H1 (cell line): ENCODE results near the gene GRIP1. TPM values are rescaled to one million over a fixed set of nuclear protein-coding genes. Genes with fewer than 3 reads are reported as not detected.

ENCODE experiments used
- CTCF ChIA-PET: fragments of 300-600 bp; sonication (Branson Sonifier 250); formaldehyde crosslinking; loops from one replicate; lab custom pipeline; 2021; ENCODE audit not compliant: partially characterized antibody; lab: Charles Lee
- POLR2A ChIA-PET: fragments of 300-600 bp; sonication (Branson Sonifier 250); formaldehyde crosslinking; loops from one replicate; lab custom pipeline; 2021; ENCODE audit warnings: inconsistent platforms; ENCODE audit not compliant: partially characterized antibody; lab: Charles Lee
- DNase-seq, 2 experiments: peaks; one replicate each; pipeline versions ENCODE4 v3.0.0 to v3.0.0-alpha.2; 2010 to 2022; ENCODE audit warnings: low spot score in 2 of 2, low read depth in 1 of 2, mixed read lengths in 1 of 2
- FAIRE-seq: peaks from 2 replicates; lab custom pipeline; 2011; peaks lifted over from hg19 to GRCh38; lab: Jason Lieb, UNC
- H2AFZ ChIP-seq: 2 replicates; pipeline ENCODE4 v1.8.1; 2012; ENCODE audit warnings: low read length, inconsistent platforms
- H2AK5ac ChIP-seq: 2 replicates; pipeline ENCODE4 v1.6.1; 2013; ENCODE audit warnings: low read depth, low read length
- H2BK120ac ChIP-seq: replicated peaks from 2 replicates; pipeline ENCODE3; 2013; ENCODE audit warnings: low read depth, low read length, inconsistent platforms
- H2BK12ac ChIP-seq: 2 replicates; pipeline ENCODE4 v1.6.1; 2013; ENCODE audit warnings: low read depth, low read length
- H2BK15ac ChIP-seq: 2 replicates; pipeline ENCODE4 v1.6.1; 2013; ENCODE audit warnings: low read length
- H2BK20ac ChIP-seq: 2 replicates; pipeline ENCODE4 v1.6.1; 2013; ENCODE audit warnings: low read length
- H2BK5ac ChIP-seq: 2 replicates; pipeline ENCODE4 v1.6.1; 2013; ENCODE audit warnings: low read depth, low read length
- H3K14ac ChIP-seq: 2 replicates; pipeline ENCODE4 v1.6.1; 2013; ENCODE audit warnings: inconsistent platforms; ENCODE audit not compliant: insufficient read length
- H3K18ac ChIP-seq: 2 replicates; pipeline ENCODE4 v1.6.1; 2013; ENCODE audit warnings: low read length; ENCODE audit errors: extremely low read depth
- H3K23ac ChIP-seq: 2 replicates; pipeline ENCODE4 v1.6.1; 2013; ENCODE audit warnings: inconsistent platforms; ENCODE audit not compliant: insufficient read length
- H3K23me2 ChIP-seq: 2 replicates; pipeline ENCODE4 v1.6.1; 2013; ENCODE audit warnings: low read depth, low read length
- H3K27ac ChIP-seq: 2 replicates; pipeline ENCODE4 v1.6.1; 2011; ENCODE audit warnings: low read depth, low read length, inconsistent platforms
- H3K27me3 ChIP-seq, 4 experiments: replicated peaks in 1 of 4; 1 replicate in 1 of 4; 2 replicates in 3 of 4; pipeline versions ENCODE4 v1.6.1 to v1.8.1; 2011 to 2013; ENCODE audit warnings: low read length in 3 of 4, mild to moderate bottlenecking in 3 of 4, inconsistent platforms in 2 of 4, mixed read lengths in 2 of 4, moderate library complexity in 1 of 4; ENCODE audit not compliant: control insufficient read depth in 3 of 4, insufficient read depth in 3 of 4; ENCODE audit errors: extremely low read depth in 1 of 4
- H3K36me3 ChIP-seq, 4 experiments: 2 replicates each; pipeline versions ENCODE4 v1.6.1 to v1.8.1; 2011 to 2013; ENCODE audit warnings: mild to moderate bottlenecking in 4 of 4, low read length in 3 of 4, moderate library complexity in 2 of 4, control low read depth in 1 of 4, inconsistent platforms in 1 of 4; ENCODE audit not compliant: insufficient read depth in 4 of 4, control insufficient read depth in 2 of 4
- H3K4ac ChIP-seq: replicated peaks from 2 replicates; pipeline ENCODE3; 2013; ENCODE audit warnings: low read length, low read depth, mixed read lengths, inconsistent platforms; ENCODE audit not compliant: insufficient read length
- H3K4me1 ChIP-seq, 4 experiments: replicated peaks in 1 of 4; 1 replicate in 1 of 4; 2 replicates in 3 of 4; pipeline versions ENCODE4 v1.6.1 to v1.8.1; 2011 to 2013; ENCODE audit warnings: low read length in 3 of 4, inconsistent platforms in 2 of 4, mixed read lengths in 1 of 4; ENCODE audit not compliant: insufficient read depth in 4 of 4, control insufficient read depth in 3 of 4
- H3K4me2 ChIP-seq, 2 experiments: 2 replicates each; pipeline versions ENCODE4 v1.6.1 to v1.8.1; 2011 to 2013; ENCODE audit warnings: low read depth in 2 of 2, low read length in 2 of 2, control low read depth in 1 of 2, inconsistent platforms in 1 of 2, mild to moderate bottlenecking in 1 of 2; ENCODE audit not compliant: insufficient read depth in 1 of 2
- H3K4me3 ChIP-seq, 4 experiments: fragments of 200-600, 300-600 bp in 1 of 4; sonication (generic), shearing (Covaris generic), sonication (Bioruptor Twin) in 1 of 4; 2 replicates each; pipeline versions ENCODE4 v1.5.1 to v1.8.1; 2011 to 2016; ENCODE audit warnings: low read length in 4 of 4, low read depth in 3 of 4, control low read depth in 2 of 4, inconsistent platforms in 2 of 4, mild to moderate bottlenecking in 2 of 4, mixed read lengths in 1 of 4, moderate library complexity in 1 of 4; ENCODE audit not compliant: insufficient read depth in 2 of 4; ENCODE audit errors: extremely low read depth in 1 of 4
- H3K56ac ChIP-seq: replicated peaks from 2 replicates; pipeline ENCODE3; 2013; ENCODE audit warnings: low read depth, mild to moderate bottlenecking, mixed read lengths, low read length, inconsistent platforms; ENCODE audit not compliant: insufficient read length
- H3K79me1 ChIP-seq: 2 replicates; pipeline ENCODE4 v1.6.1; 2013; ENCODE audit warnings: low read depth, low read length, control low read depth
- H3K79me2 ChIP-seq, 2 experiments: 2 replicates each; pipeline versions ENCODE4 v1.6.1 to v1.8.1; 2012 to 2013; ENCODE audit warnings: low read length in 2 of 2, mild to moderate bottlenecking in 2 of 2, inconsistent platforms in 1 of 2; ENCODE audit not compliant: insufficient read depth in 2 of 2, control insufficient read depth in 1 of 2
- H3K9ac ChIP-seq, 4 experiments: replicated peaks in 1 of 4; 1 replicate in 1 of 4; 2 replicates in 3 of 4; pipeline versions ENCODE4 v1.6.1 to v1.8.1; 2011 to 2013; ENCODE audit warnings: low read depth in 3 of 4, low read length in 3 of 4, control low read depth in 2 of 4, mild to moderate bottlenecking in 2 of 4, moderate library complexity in 2 of 4, inconsistent platforms in 1 of 4; ENCODE audit errors: extremely low read depth in 1 of 4
- H3K9me3 ChIP-seq, 2 experiments: 2 replicates each; pipeline versions ENCODE4 v1.6.1 to v1.8.1; 2012 to 2013; ENCODE audit warnings: mild to moderate bottlenecking in 2 of 2, moderate library complexity in 2 of 2, control low read depth in 1 of 2, inconsistent platforms in 1 of 2, low read depth in 1 of 2, low read length in 1 of 2, mixed read lengths in 1 of 2; ENCODE audit not compliant: insufficient read depth in 2 of 2
- H4K20me1 ChIP-seq, 2 experiments: replicated peaks in 1 of 2; 2 replicates each; pipeline versions ENCODE3 to v1.8.1; 2011 to 2013; ENCODE audit warnings: inconsistent platforms in 2 of 2, low read length in 2 of 2, mild to moderate bottlenecking in 1 of 2; ENCODE audit not compliant: insufficient read depth in 2 of 2, control insufficient read depth in 1 of 2
- H4K5ac ChIP-seq: 2 replicates; pipeline ENCODE4 v1.6.1; 2013; ENCODE audit warnings: low read length, low read depth, mixed read lengths, inconsistent platforms; ENCODE audit not compliant: insufficient read length
- H4K8ac ChIP-seq: 2 replicates; pipeline ENCODE4 v1.8.0; 2013; ENCODE audit warnings: mild to moderate bottlenecking, moderate library complexity, low read length, inconsistent platforms; ENCODE audit not compliant: insufficient read depth; ENCODE audit errors: extremely low read depth
- H4K91ac ChIP-seq: replicated peaks from 2 replicates; pipeline ENCODE3; 2013; ENCODE audit warnings: low read length, mixed read lengths, inconsistent platforms; ENCODE audit not compliant: insufficient read length
- CTBP2 ChIP-seq: IDR thresholded peaks from 2 replicates; pipeline ENCODE4 v1.7.0; 2011; ENCODE audit warnings: borderline replicate concordance, mild to moderate bottlenecking, moderate library complexity, mixed read lengths, low read length; ENCODE audit not compliant: insufficient read depth, insufficient read length
- PHF8 ChIP-seq: fragments of 200-600 bp; sonication (generic); conservative IDR thresholded peaks from 2 replicates; pipeline ENCODE4 v1.7.1; 2012; ENCODE audit warnings: low read depth, mild to moderate bottlenecking, inconsistent platforms, low read length, moderate library complexity
- TEAD4 ChIP-seq: IDR thresholded peaks from 2 replicates; pipeline ENCODE4 v1.6.1; 2012; ENCODE audit warnings: low read depth, low read length, inconsistent platforms, mixed read lengths
- WGBS, 2 experiments: shearing (Covaris generic) in 1 of 2; methylation state at CpG; one replicate each; pipeline versions ENCODE4 v1.1.6 to v1.1.7; 2013 to 2015; ENCODE audit warnings: low lambda C conversion rate in 2 of 2, mixed read lengths in 2 of 2, inconsistent platforms in 1 of 2, low coverage in 1 of 2, missing lambda C conversion rate in 1 of 2; ENCODE audit not compliant: insufficient replicate concordance in 2 of 2, insufficient coverage in 1 of 2, insufficient read length in 1 of 2; ENCODE audit errors: extremely low coverage in 1 of 2, missing lambda C conversion rate in 1 of 2; 5-methylcytosine and 5-hydroxymethylcytosine counted together
- polyA plus RNA-seq, 7 experiments: library from polyadenylated mRNA; depleted of rRNA in 3 of 7; stranded (reverse) in 5 of 7; unstranded in 2 of 7; fragments of >200 nt in 5 of 7; fragments of 200-250 nt in 2 of 7; gene quantifications; 1 replicate in 5 of 7; 2 replicates in 1 of 7; 4 replicates in 1 of 7; pipeline versions ENCODE4 v1.2.1 to v1.2.3, GENCODE V29; 2011 to 2013; ENCODE audit warnings: missing spikeins in 2 of 7, mixed read lengths in 2 of 7
- total RNA-seq: library from RNA; stranded (reverse); fragmentation: NEBNext Ultra II Directional; extraction: Animal tissue kit (Norgen Biotek cat#: 25700); gene quantifications from 2 replicates; pipeline ENCODE4 v1.2.1, GENCODE V29; 2021

GRIP1 gene
- total and polyA plus RNA-seq, 2 of the 8 experiments (the other 6 are each of a cell fraction or from before 2014, with no cell fraction given) = 4.5 to 27.3 TPM

- no peak overlapping the region for H3K14ac ChIP-seq
- no peak overlapping the region for H3K4me3 ChIP-seq
- H3K4me2 ChIP-seq = 0 out of 4 replicates have a peak overlapping the region, but pooled peaks of 1 of the 2 experiments have one; percentile 20
- TF ChIP-seq CTBP2 = no peak
- no peak for TF ChIP-seq PHF8
- 0 out of 2 replicates have a peak, but pooled peaks have one; percentile 51 for TF ChIP-seq TEAD4
- TF ChIP-seq, all 59 proteins: peak for 1
- ChIA-PET CTCF (interaction anchor here (1.1 to 2.1 kb wide), 6 partner anchors 13 to 252 kb away, joined by 3 to 6 read pairs (median 4); no protein-coding TSS in a partner anchor), POLR2A (interaction anchor here (0.5 to 0.9 kb wide), 2 partner anchors 34 to 625 kb away, joined by 3 read pairs; no protein-coding TSS in a partner anchor)
- Histone ChIP-seq H3K9me3 (no peaks in the 10 kb centered on the region), H3K27me3 (no peaks in the 10 kb centered on the region), H3K23me2 (peaks cover 4% of the 10 kb centered on the region; the same call in 1 of the 2 replicates), H3K79me2 (no peaks in the 10 kb centered on the region), H2BK12ac (peak overlapping the region; percentile 91), H3K27ac (no peak overlapping the region), H4K8ac (no peak overlapping the region), H3K79me1 (no peaks in the 10 kb centered on the region), H2BK20ac (no peak overlapping the region), H3K23ac (no peak overlapping the region), H4K20me1 (no peaks in the 10 kb centered on the region), H3K9ac (no peak overlapping the region), H3K4ac (no peak overlapping the region), H4K5ac (no peak overlapping the region), H2BK15ac (peak overlapping the region; percentile 75; the same call in 1 of the 2 replicates), H3K36me3 (no peaks in the 10 kb centered on the region), H2BK120ac (no peak overlapping the region), H2AK5ac (peak overlapping the region; percentile 83; the same call in 1 of the 2 replicates), H3K4me1 (peaks cover 0 to 11% (median 3%) of the 10 kb centered on the region in 4 experiments; a peak in 6 of 7 replicates), H3K18ac (peak overlapping the region; percentile 68), H2AFZ (no peak overlapping the region; the same call in 1 of the 2 replicates), H3K56ac (no peak overlapping the region), H4K91ac (peak overlapping the region; percentile 23), H2BK5ac (no peak overlapping the region)
- 81 to 100% methylated on average over 1 to 6 of the region's 6 CpGs for WGBS, 2 experiments
- no peak for DNase-seq
- peak; percentile 85 for FAIRE-seq
Measured at GRCh38 chr12:66441905-66442559, 236.8 kb downstream of the GRIP1 start.
